ENCODE results near the gene SIRPB2. TPM values are rescaled to one million over a fixed set of nuclear protein-coding genes. Genes with fewer than 3 reads are reported as not detected.
A peak's percentile ranks its signal among the peaks of the same experiment; 100 is the strongest.

Gene SIRPB2
- total and polyA plus RNA-seq, 10 of the 15 experiments (the other 5 are each of a cell fraction or from before 2014, with no cell fraction given), result not detected

DNA sequence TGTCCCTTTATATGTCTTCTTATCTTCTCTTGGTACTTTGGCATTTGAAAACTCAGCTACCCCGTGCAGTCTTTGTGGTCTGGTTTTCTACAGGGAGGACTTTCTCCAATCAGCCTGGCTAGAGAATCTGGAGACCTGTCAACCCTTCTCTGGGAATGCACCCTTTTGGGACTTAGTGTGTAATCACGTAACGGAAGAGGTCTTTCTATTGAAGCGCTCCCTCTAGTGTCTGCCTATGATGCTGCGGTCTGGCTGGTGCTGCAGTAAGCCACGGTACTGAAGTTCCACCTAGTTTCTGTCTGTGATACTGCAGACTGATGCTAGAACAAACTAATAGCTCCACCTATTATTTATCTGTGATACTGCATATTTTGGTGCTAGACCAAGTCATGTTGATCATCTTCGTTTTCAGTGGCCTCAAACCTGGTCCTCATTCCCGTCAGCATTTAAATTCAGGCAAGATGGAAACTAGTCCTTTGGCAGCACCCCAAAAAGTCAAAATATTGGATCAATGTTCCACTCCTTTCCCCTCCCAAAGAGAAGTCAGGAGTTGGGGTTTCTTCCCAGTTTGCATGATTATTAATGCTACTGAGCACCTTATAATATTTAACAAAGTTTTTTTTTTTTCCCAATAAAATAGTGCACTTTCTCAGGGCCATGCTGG, 12.5 kb upstream of the SIRPB2 start (continued):
- TF ChIP-seq, protein P1, sequence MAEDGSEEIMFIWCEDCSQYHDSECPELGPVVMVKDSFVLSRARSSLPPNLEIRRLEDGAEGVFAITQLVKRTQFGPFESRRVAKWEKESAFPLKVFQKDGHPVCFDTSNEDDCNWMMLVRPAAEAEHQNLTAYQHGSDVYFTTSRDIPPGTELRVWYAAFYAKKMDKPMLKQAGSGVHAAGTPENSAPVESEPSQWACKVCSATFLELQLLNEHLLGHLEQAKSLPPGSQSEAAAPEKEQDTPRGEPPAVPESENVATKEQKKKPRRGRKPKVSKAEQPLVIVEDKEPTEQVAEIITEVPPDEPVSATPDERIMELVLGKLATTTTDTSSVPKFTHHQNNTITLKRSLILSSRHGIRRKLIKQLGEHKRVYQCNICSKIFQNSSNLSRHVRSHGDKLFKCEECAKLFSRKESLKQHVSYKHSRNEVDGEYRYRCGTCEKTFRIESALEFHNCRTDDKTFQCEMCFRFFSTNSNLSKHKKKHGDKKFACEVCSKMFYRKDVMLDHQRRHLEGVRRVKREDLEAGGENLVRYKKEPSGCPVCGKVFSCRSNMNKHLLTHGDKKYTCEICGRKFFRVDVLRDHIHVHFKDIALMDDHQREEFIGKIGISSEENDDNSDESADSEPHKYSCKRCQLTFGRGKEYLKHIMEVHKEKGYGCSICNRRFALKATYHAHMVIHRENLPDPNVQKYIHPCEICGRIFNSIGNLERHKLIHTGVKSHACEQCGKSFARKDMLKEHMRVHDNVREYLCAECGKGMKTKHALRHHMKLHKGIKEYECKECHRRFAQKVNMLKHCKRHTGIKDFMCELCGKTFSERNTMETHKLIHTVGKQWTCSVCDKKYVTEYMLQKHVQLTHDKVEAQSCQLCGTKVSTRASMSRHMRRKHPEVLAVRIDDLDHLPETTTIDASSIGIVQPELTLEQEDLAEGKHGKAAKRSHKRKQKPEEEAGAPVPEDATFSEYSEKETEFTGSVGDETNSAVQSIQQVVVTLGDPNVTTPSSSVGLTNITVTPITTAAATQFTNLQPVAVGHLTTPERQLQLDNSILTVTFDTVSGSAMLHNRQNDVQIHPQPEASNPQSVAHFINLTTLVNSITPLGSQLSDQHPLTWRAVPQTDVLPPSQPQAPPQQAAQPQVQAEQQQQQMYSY (CRISPR knock-in tag; IDR thresholded peaks at IDR 0.05), result no peak
- no peak for TF ChIP-seq SPI1 (IDR thresholded peaks at IDR 0.05; ENCODE audit: borderline replicate concordance, insufficient read depth, low read depth, low read length)
- TF ChIP-seq NR2C2 (IDR thresholded peaks at IDR 0.05; ENCODE audit: borderline replicate concordance, control insufficient read depth, insufficient read length, low read depth), result no peak
- TF ChIP-seq TBL1XR1 (IDR thresholded peaks at IDR 0.05; ENCODE audit: low read depth, low read length), result no peak
- peak; percentile 72 for TF ChIP-seq CREM (IDR thresholded peaks at IDR 0.05; ENCODE audit: low read depth)
- TF ChIP-seq RAD51 (IDR thresholded peaks at IDR 0.05), result 0 out of 2 replicates have a peak, but pooled peaks have one; percentile 18
- no peak for TF ChIP-seq BCL11A (IDR thresholded peaks at IDR 0.05; ENCODE audit: low read depth, low read length)
- no peak for TF ChIP-seq HDAC6 (IDR thresholded peaks at IDR 0.05; ENCODE audit: unreplicated experiment)
- TF ChIP-seq YY1 (IDR thresholded peaks at IDR 0.05; ENCODE audit: low read depth, low read length), result peak; percentile 74
- TF ChIP-seq, protein P2, sequence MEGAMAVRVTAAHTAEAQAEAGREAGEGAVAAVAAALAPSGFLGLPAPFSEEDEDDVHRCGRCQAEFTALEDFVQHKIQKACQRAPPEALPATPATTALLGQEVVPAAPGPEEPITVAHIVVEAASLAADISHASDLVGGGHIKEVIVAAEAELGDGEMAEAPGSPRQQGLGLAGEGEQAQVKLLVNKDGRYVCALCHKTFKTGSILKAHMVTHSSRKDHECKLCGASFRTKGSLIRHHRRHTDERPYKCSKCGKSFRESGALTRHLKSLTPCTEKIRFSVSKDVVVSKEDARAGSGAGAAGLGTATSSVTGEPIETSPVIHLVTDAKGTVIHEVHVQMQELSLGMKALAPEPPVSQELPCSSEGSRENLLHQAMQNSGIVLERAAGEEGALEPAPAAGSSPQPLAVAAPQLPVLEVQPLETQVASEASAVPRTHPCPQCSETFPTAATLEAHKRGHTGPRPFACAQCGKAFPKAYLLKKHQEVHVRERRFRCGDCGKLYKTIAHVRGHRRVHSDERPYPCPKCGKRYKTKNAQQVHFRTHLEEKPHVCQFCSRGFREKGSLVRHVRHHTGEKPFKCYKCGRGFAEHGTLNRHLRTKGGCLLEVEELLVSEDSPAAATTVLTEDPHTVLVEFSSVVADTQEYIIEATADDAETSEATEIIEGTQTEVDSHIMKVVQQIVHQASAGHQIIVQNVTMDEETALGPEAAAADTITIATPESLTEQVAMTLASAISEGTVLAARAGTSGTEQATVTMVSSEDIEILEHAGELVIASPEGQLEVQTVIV (IDR thresholded peaks at IDR 0.05; ENCODE audit: borderline replicate concordance, partially characterized antibody), result no peak
- TF ChIP-seq IKZF2 (IDR thresholded peaks at IDR 0.05), result peak in 1 of 2 experiments; percentile 25; a peak in 1 of 4 replicates
- TF ChIP-seq SIN3A (IDR thresholded peaks at IDR 0.05; ENCODE audit: low read depth, low read length), result no peak
- no peak for TF ChIP-seq JUND (IDR thresholded peaks at IDR 0.05; ENCODE audit: low read depth, low read length)
- TF ChIP-seq, protein P3, sequence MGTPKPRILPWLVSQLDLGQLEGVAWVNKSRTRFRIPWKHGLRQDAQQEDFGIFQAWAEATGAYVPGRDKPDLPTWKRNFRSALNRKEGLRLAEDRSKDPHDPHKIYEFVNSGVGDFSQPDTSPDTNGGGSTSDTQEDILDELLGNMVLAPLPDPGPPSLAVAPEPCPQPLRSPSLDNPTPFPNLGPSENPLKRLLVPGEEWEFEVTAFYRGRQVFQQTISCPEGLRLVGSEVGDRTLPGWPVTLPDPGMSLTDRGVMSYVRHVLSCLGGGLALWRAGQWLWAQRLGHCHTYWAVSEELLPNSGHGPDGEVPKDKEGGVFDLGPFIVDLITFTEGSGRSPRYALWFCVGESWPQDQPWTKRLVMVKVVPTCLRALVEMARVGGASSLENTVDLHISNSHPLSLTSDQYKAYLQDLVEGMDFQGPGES (IDR thresholded peaks at IDR 0.05), result no peak
- TF ChIP-seq, protein P4, sequence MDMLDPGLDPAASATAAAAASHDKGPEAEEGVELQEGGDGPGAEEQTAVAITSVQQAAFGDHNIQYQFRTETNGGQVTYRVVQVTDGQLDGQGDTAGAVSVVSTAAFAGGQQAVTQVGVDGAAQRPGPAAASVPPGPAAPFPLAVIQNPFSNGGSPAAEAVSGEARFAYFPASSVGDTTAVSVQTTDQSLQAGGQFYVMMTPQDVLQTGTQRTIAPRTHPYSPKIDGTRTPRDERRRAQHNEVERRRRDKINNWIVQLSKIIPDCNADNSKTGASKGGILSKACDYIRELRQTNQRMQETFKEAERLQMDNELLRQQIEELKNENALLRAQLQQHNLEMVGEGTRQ (IDR thresholded peaks at IDR 0.05; ENCODE audit: borderline replicate concordance, low read depth, low read length), result no peak
- peak; percentile 81; the same call in 1 of the 3 replicates for TF ChIP-seq POU2F2 (IDR thresholded peaks at IDR 0.05; ENCODE audit: borderline replicate concordance, low read depth, low read length)
- TF ChIP-seq ZSCAN29 (IDR thresholded peaks at IDR 0.05), result no peak
- peak; percentile 62; the same call in 1 of the 2 replicates for TF ChIP-seq FOXM1 (IDR thresholded peaks at IDR 0.05; ENCODE audit: low read depth, low read length)

All from GM12878 (cell line).